ENCODE results near the gene SARDH.

DNA sequence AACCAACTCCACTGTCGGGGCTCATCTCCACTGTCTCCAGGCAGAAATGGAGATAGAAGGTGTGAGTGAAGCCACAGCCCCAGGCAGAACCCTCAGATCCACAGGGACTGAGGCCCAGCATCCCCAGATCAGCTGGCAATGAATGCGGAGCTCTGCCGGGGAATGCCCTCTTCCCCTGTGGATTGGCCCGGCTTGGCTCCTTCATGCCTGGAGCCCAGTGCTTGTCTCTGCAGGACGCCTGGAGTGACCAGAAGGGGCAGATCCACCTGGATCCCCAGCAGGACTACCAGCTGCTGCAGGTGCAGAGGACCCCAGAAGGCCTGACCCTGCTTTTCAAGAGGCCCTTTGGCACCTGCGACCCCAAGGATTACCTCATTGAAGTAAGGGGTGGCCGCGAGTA lies 98.5 kb downstream of the SARDH start:
- TF ChIP-seq, protein P1, sequence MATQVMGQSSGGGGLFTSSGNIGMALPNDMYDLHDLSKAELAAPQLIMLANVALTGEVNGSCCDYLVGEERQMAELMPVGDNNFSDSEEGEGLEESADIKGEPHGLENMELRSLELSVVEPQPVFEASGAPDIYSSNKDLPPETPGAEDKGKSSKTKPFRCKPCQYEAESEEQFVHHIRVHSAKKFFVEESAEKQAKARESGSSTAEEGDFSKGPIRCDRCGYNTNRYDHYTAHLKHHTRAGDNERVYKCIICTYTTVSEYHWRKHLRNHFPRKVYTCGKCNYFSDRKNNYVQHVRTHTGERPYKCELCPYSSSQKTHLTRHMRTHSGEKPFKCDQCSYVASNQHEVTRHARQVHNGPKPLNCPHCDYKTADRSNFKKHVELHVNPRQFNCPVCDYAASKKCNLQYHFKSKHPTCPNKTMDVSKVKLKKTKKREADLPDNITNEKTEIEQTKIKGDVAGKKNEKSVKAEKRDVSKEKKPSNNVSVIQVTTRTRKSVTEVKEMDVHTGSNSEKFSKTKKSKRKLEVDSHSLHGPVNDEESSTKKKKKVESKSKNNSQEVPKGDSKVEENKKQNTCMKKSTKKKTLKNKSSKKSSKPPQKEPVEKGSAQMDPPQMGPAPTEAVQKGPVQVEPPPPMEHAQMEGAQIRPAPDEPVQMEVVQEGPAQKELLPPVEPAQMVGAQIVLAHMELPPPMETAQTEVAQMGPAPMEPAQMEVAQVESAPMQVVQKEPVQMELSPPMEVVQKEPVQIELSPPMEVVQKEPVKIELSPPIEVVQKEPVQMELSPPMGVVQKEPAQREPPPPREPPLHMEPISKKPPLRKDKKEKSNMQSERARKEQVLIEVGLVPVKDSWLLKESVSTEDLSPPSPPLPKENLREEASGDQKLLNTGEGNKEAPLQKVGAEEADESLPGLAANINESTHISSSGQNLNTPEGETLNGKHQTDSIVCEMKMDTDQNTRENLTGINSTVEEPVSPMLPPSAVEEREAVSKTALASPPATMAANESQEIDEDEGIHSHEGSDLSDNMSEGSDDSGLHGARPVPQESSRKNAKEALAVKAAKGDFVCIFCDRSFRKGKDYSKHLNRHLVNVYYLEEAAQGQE (tag by site-specific recombination; IDR thresholded peaks at IDR 0.05), result no peak
- no peak for TF ChIP-seq BCL11A (tag by site-specific recombination; IDR thresholded peaks at IDR 0.05; ENCODE audit: low read depth)
- TF ChIP-seq, protein P2, sequence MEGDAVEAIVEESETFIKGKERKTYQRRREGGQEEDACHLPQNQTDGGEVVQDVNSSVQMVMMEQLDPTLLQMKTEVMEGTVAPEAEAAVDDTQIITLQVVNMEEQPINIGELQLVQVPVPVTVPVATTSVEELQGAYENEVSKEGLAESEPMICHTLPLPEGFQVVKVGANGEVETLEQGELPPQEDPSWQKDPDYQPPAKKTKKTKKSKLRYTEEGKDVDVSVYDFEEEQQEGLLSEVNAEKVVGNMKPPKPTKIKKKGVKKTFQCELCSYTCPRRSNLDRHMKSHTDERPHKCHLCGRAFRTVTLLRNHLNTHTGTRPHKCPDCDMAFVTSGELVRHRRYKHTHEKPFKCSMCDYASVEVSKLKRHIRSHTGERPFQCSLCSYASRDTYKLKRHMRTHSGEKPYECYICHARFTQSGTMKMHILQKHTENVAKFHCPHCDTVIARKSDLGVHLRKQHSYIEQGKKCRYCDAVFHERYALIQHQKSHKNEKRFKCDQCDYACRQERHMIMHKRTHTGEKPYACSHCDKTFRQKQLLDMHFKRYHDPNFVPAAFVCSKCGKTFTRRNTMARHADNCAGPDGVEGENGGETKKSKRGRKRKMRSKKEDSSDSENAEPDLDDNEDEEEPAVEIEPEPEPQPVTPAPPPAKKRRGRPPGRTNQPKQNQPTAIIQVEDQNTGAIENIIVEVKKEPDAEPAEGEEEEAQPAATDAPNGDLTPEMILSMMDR (tag by site-specific recombination; IDR thresholded peaks at IDR 0.05), result no peak
- TF ChIP-seq ZSCAN30 (tag by site-specific recombination; IDR thresholded peaks at IDR 0.05), result no peak
- TF ChIP-seq, protein P3, sequence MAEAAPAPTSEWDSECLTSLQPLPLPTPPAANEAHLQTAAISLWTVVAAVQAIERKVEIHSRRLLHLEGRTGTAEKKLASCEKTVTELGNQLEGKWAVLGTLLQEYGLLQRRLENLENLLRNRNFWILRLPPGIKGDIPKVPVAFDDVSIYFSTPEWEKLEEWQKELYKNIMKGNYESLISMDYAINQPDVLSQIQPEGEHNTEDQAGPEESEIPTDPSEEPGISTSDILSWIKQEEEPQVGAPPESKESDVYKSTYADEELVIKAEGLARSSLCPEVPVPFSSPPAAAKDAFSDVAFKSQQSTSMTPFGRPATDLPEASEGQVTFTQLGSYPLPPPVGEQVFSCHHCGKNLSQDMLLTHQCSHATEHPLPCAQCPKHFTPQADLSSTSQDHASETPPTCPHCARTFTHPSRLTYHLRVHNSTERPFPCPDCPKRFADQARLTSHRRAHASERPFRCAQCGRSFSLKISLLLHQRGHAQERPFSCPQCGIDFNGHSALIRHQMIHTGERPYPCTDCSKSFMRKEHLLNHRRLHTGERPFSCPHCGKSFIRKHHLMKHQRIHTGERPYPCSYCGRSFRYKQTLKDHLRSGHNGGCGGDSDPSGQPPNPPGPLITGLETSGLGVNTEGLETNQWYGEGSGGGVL (tag by site-specific recombination; IDR thresholded peaks at IDR 0.05), result no peak
- TF ChIP-seq ZNF501 (tag by site-specific recombination; IDR thresholded peaks at IDR 0.05), result no peak
- no peak for TF ChIP-seq KLF10 (tag by site-specific recombination; IDR thresholded peaks at IDR 0.05)
- TF ChIP-seq, protein P4, sequence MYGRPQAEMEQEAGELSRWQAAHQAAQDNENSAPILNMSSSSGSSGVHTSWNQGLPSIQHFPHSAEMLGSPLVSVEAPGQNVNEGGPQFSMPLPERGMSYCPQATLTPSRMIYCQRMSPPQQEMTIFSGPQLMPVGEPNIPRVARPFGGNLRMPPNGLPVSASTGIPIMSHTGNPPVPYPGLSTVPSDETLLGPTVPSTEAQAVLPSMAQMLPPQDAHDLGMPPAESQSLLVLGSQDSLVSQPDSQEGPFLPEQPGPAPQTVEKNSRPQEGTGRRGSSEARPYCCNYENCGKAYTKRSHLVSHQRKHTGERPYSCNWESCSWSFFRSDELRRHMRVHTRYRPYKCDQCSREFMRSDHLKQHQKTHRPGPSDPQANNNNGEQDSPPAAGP (tag by site-specific recombination; IDR thresholded peaks at IDR 0.05), result no peak
- TF ChIP-seq, protein P5, sequence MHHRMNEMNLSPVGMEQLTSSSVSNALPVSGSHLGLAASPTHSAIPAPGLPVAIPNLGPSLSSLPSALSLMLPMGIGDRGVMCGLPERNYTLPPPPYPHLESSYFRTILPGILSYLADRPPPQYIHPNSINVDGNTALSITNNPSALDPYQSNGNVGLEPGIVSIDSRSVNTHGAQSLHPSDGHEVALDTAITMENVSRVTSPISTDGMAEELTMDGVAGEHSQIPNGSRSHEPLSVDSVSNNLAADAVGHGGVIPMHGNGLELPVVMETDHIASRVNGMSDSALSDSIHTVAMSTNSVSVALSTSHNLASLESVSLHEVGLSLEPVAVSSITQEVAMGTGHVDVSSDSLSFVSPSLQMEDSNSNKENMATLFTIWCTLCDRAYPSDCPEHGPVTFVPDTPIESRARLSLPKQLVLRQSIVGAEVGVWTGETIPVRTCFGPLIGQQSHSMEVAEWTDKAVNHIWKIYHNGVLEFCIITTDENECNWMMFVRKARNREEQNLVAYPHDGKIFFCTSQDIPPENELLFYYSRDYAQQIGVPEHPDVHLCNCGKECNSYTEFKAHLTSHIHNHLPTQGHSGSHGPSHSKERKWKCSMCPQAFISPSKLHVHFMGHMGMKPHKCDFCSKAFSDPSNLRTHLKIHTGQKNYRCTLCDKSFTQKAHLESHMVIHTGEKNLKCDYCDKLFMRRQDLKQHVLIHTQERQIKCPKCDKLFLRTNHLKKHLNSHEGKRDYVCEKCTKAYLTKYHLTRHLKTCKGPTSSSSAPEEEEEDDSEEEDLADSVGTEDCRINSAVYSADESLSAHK (tag by site-specific recombination; IDR thresholded peaks at IDR 0.05), result no peak

Data from HEK293 (cell line).